Measurements from ENCODE around the gene CNOT4.

The CNOT4 gene

GRCh38 chr7:135518748-135519147, 8.8 kb upstream of the CNOT4 start:
- ATAC-seq = no peak
- TF ChIP-seq TSHZ2 (CRISPR knock-in tag; IDR thresholded peaks at IDR 0.05) (no peak), BACH2 (CRISPR knock-in tag; IDR thresholded peaks at IDR 0.05; ENCODE audit: borderline replicate concordance) (no peak), TOX (CRISPR knock-in tag; IDR thresholded peaks at IDR 0.05; ENCODE audit: borderline replicate concordance) (no peak), CSDC2 (CRISPR knock-in tag; IDR thresholded peaks at IDR 0.05) (no peak), ZC3H10 (CRISPR knock-in tag; IDR thresholded peaks at IDR 0.05) (no peak), ZNF8 (CRISPR knock-in tag; IDR thresholded peaks at IDR 0.05) (no peak), TCF4 (CRISPR knock-in tag; IDR thresholded peaks at IDR 0.05; ENCODE audit: borderline replicate concordance) (no peak), ZFP30 (CRISPR knock-in tag; IDR thresholded peaks at IDR 0.05) (no peak), ZNF565 (CRISPR knock-in tag; conservative IDR thresholded peaks at IDR 0.05; ENCODE audit: low read depth) (no peak), RARB (CRISPR knock-in tag; IDR thresholded peaks at IDR 0.05) (no peak), CREB5 (CRISPR knock-in tag; IDR thresholded peaks at IDR 0.05; ENCODE audit: low read depth) (no peak), ZFP3 (CRISPR knock-in tag; IDR thresholded peaks at IDR 0.05) (no peak), PPARA (CRISPR knock-in tag; IDR thresholded peaks at IDR 0.05; ENCODE audit: borderline replicate concordance) (no peak)

GRCh38 chr7:135517060-135517459, 7.2 kb upstream of the CNOT4 start:
- TF ChIP-seq GLIS3 (CRISPR knock-in tag; IDR thresholded peaks at IDR 0.05) = no peak
- no peak for TF ChIP-seq CSDC2 (CRISPR knock-in tag; IDR thresholded peaks at IDR 0.05)
- TF ChIP-seq BACH2 (CRISPR knock-in tag; IDR thresholded peaks at IDR 0.05; ENCODE audit: borderline replicate concordance) = no peak
- no peak for TF ChIP-seq OSR1 (CRISPR knock-in tag; IDR thresholded peaks at IDR 0.05)
- no peak for TF ChIP-seq PPARA (CRISPR knock-in tag; IDR thresholded peaks at IDR 0.05; ENCODE audit: borderline replicate concordance)
- no peak for TF ChIP-seq CSRNP3 (CRISPR knock-in tag; IDR thresholded peaks at IDR 0.05)
- TF ChIP-seq ZNF565 (CRISPR knock-in tag; conservative IDR thresholded peaks at IDR 0.05; ENCODE audit: low read depth) = no peak
- no peak for TF ChIP-seq ZC3H10 (CRISPR knock-in tag; IDR thresholded peaks at IDR 0.05)
- no peak for TF ChIP-seq ZNF8 (CRISPR knock-in tag; IDR thresholded peaks at IDR 0.05)
- no peak for ATAC-seq

- TF ChIP-seq PATZ1 (CRISPR knock-in tag; IDR thresholded peaks at IDR 0.05; ENCODE audit: borderline replicate concordance) (no peak), RARB (CRISPR knock-in tag; IDR thresholded peaks at IDR 0.05) (no peak)
- no peak for ATAC-seq
Measured at GRCh38 chr7:135514856-135515255, 5.0 kb upstream of the CNOT4 start.

GRCh38 chr7:135512135-135512887, 2.4 kb upstream of the CNOT4 start:
- no peak for ATAC-seq

More at GRCh38 chr7:135512135-135512887, 2.4 kb upstream of the CNOT4 start:
- no peak for TF ChIP-seq GLIS3 (CRISPR knock-in tag; IDR thresholded peaks at IDR 0.05)
- no peak for TF ChIP-seq ZFP3 (CRISPR knock-in tag; IDR thresholded peaks at IDR 0.05)
- TF ChIP-seq ZNF8 (CRISPR knock-in tag; IDR thresholded peaks at IDR 0.05) = no peak
- no peak for TF ChIP-seq BACH2 (CRISPR knock-in tag; IDR thresholded peaks at IDR 0.05; ENCODE audit: borderline replicate concordance)
- no peak for TF ChIP-seq PPARA (CRISPR knock-in tag; IDR thresholded peaks at IDR 0.05; ENCODE audit: borderline replicate concordance)
